ENCODE data around the gene SEC23IP.
"Not testable (repeated sequence)": the region's sequence is repeated elsewhere in the genome, so short reads cannot be mapped to it uniquely, and the experiment has no call there.

Gene SEC23IP

GRCh38 chr10:119860866-119861607, 31.5 kb upstream of the SEC23IP start:
- no peak overlapping the region for H3K27ac ChIP-seq (ENCODE audit: insufficient read depth, low read length, poor library complexity, severe bottlenecking)

GRCh38 chr10:119862524-119862923, 30.0 kb upstream of the SEC23IP start:
- Histone ChIP-seq H3K36me3 (ENCODE audit: control insufficient read depth, insufficient read depth, low read length) (peaks cover 10% of the 10 kb centered on the region), H3K4me3 (ENCODE audit: insufficient read depth, low read depth, low read length, poor library complexity, severe bottlenecking) (no peak overlapping the region), H3K9me3 (ENCODE audit: control insufficient read depth, low read length) (peaks cover 6% of the 10 kb centered on the region), H3K27me3 (replicated peaks; ENCODE audit: control insufficient read depth, insufficient read depth, low read length, poor library complexity, severe bottlenecking) (no peaks in the 10 kb centered on the region), H3K27ac (ENCODE audit: insufficient read depth, low read length, poor library complexity, severe bottlenecking) (no peak overlapping the region), H3K4me1 (ENCODE audit: control insufficient read depth, insufficient read depth, low read length, poor library complexity, severe bottlenecking) (peaks cover 4% of the 10 kb centered on the region)
- DNase-seq = no peak

More at GRCh38 chr10:119860866-119861607, 31.5 kb upstream of the SEC23IP start:
- H3K4me1 ChIP-seq (ENCODE audit: control insufficient read depth, insufficient read depth, low read length, poor library complexity, severe bottlenecking) = no peaks in the 10 kb centered on the region
- no peaks in the 10 kb centered on the region for H3K27me3 ChIP-seq (replicated peaks; ENCODE audit: control insufficient read depth, insufficient read depth, low read length, poor library complexity, severe bottlenecking)
- no peak overlapping the region for H3K4me3 ChIP-seq (ENCODE audit: insufficient read depth, low read depth, low read length, poor library complexity, severe bottlenecking)
- peaks cover 6% of the 10 kb centered on the region for H3K9me3 ChIP-seq (ENCODE audit: control insufficient read depth, low read length)
- no peak for DNase-seq
- peaks cover 22% of the 10 kb centered on the region for H3K36me3 ChIP-seq (ENCODE audit: control insufficient read depth, insufficient read depth, low read length)

GRCh38 chr10:119863951-119864565, 28.5 kb upstream of the SEC23IP start:
- DNase-seq = no peak

GRCh38 chr10:119865699-119866240, 26.8 kb upstream of the SEC23IP start:
- Histone ChIP-seq H3K27me3 (replicated peaks; ENCODE audit: control insufficient read depth, insufficient read depth, low read length, poor library complexity, severe bottlenecking) (no peaks in the 10 kb centered on the region), H3K36me3 (ENCODE audit: control insufficient read depth, insufficient read depth, low read length) (no peaks in the 10 kb centered on the region), H3K9me3 (ENCODE audit: control insufficient read depth, low read length) (peaks cover 6% of the 10 kb centered on the region), H3K4me3 (ENCODE audit: insufficient read depth, low read depth, low read length, poor library complexity, severe bottlenecking) (no peak overlapping the region), H3K4me1 (ENCODE audit: control insufficient read depth, insufficient read depth, low read length, poor library complexity, severe bottlenecking) (peaks cover 12% of the 10 kb centered on the region), H3K27ac (ENCODE audit: insufficient read depth, low read length, poor library complexity, severe bottlenecking) (no peak overlapping the region)
- DNase-seq = no peak

More at GRCh38 chr10:119863951-119864565, 28.5 kb upstream of the SEC23IP start:
- H3K4me3 ChIP-seq (ENCODE audit: insufficient read depth, low read depth, low read length, poor library complexity, severe bottlenecking) = no peak overlapping the region
- H3K27ac ChIP-seq (ENCODE audit: insufficient read depth, low read length, poor library complexity, severe bottlenecking) = no peak overlapping the region
- H3K9me3 ChIP-seq (ENCODE audit: control insufficient read depth, low read length) = peaks cover 6% of the 10 kb centered on the region
- peaks cover 9% of the 10 kb centered on the region for H3K4me1 ChIP-seq (ENCODE audit: control insufficient read depth, insufficient read depth, low read length, poor library complexity, severe bottlenecking)
- no peaks in the 10 kb centered on the region for H3K27me3 ChIP-seq (replicated peaks; ENCODE audit: control insufficient read depth, insufficient read depth, low read length, poor library complexity, severe bottlenecking)
- H3K36me3 ChIP-seq (ENCODE audit: control insufficient read depth, insufficient read depth, low read length) = no peaks in the 10 kb centered on the region

GRCh38 chr10:119867317-119867716, 25.2 kb upstream of the SEC23IP start:
- no peak overlapping the region for H3K27ac ChIP-seq (ENCODE audit: insufficient read depth, low read length, poor library complexity, severe bottlenecking)
- H3K36me3 ChIP-seq (ENCODE audit: control insufficient read depth, insufficient read depth, low read length) = no peaks in the 10 kb centered on the region
- no peak overlapping the region for H3K4me3 ChIP-seq (ENCODE audit: insufficient read depth, low read depth, low read length, poor library complexity, severe bottlenecking)
- H3K9me3 ChIP-seq (ENCODE audit: control insufficient read depth, low read length) = peaks cover 6% of the 10 kb centered on the region
- DNase-seq = no peak
- peaks cover 21% of the 10 kb centered on the region for H3K4me1 ChIP-seq (ENCODE audit: control insufficient read depth, insufficient read depth, low read length, poor library complexity, severe bottlenecking)
- no peaks in the 10 kb centered on the region for H3K27me3 ChIP-seq (replicated peaks; ENCODE audit: control insufficient read depth, insufficient read depth, low read length, poor library complexity, severe bottlenecking)

GRCh38 chr10:119869398-119869797, 23.1 kb upstream of the SEC23IP start:
- H3K9me3 ChIP-seq (ENCODE audit: control insufficient read depth, low read length); DNase-seq; H3K36me3 ChIP-seq (ENCODE audit: control insufficient read depth, insufficient read depth, low read length); H3K27ac ChIP-seq (ENCODE audit: insufficient read depth, low read length, poor library complexity, severe bottlenecking); H3K4me3 ChIP-seq (ENCODE audit: insufficient read depth, low read depth, low read length, poor library complexity, severe bottlenecking); H3K27me3 ChIP-seq (replicated peaks; ENCODE audit: control insufficient read depth, insufficient read depth, low read length, poor library complexity, severe bottlenecking): not testable (repeated sequence)
- H3K4me1 ChIP-seq (ENCODE audit: control insufficient read depth, insufficient read depth, low read length, poor library complexity, severe bottlenecking) = peaks cover 24% of the 10 kb centered on the region

GRCh38 chr10:119871881-119872609, 20.5 kb upstream of the SEC23IP start:
- Histone ChIP-seq H3K27me3 (replicated peaks; ENCODE audit: control insufficient read depth, insufficient read depth, low read length, poor library complexity, severe bottlenecking) (no peaks in the 10 kb centered on the region), H3K27ac (ENCODE audit: insufficient read depth, low read length, poor library complexity, severe bottlenecking) (peak overlapping the region; percentile 85), H3K4me1 (ENCODE audit: control insufficient read depth, insufficient read depth, low read length, poor library complexity, severe bottlenecking) (peaks cover 24% of the 10 kb centered on the region), H3K4me3 (ENCODE audit: insufficient read depth, low read depth, low read length, poor library complexity, severe bottlenecking) (peak overlapping the region; percentile 84), H3K9me3 (ENCODE audit: control insufficient read depth, low read length) (no peaks in the 10 kb centered on the region), H3K36me3 (ENCODE audit: control insufficient read depth, insufficient read depth, low read length) (no peaks in the 10 kb centered on the region)
- DNase-seq = peak; percentile 34 to 55 (median 45)

- H3K27ac ChIP-seq (ENCODE audit: insufficient read depth, low read length, poor library complexity, severe bottlenecking) = peak within 1 kb of the TSS; percentile 85
- no peaks in the 10 kb centered on the region for H3K27me3 ChIP-seq (replicated peaks; ENCODE audit: control insufficient read depth, insufficient read depth, low read length, poor library complexity, severe bottlenecking)
- H3K4me3 ChIP-seq (ENCODE audit: insufficient read depth, low read depth, low read length, poor library complexity, severe bottlenecking) = peak within 1 kb of the TSS; percentile 84
- H3K36me3 ChIP-seq (ENCODE audit: control insufficient read depth, insufficient read depth, low read length) = no peaks in the 10 kb centered on the region
- no peaks in the 10 kb centered on the region for H3K9me3 ChIP-seq (ENCODE audit: control insufficient read depth, low read length)
- no peak for DNase-seq
- H3K4me1 ChIP-seq (ENCODE audit: control insufficient read depth, insufficient read depth, low read length, poor library complexity, severe bottlenecking) = peaks cover 21% of the 10 kb centered on the region
These were observed 20.0 kb upstream of the SEC23IP start, which contains the start of gene MCMBP for GRCh38 chr10:119872610-119872859. MCMBP (minus strand) TSS chr10:119872843; CDS start chr10:119872584, 259 bp downstream.

GRCh38 chr10:119872860-119873681, 19.5 kb upstream of the SEC23IP start:
- Histone ChIP-seq H3K27me3 (replicated peaks; ENCODE audit: control insufficient read depth, insufficient read depth, low read length, poor library complexity, severe bottlenecking) (no peaks in the 10 kb centered on the region), H3K4me1 (ENCODE audit: control insufficient read depth, insufficient read depth, low read length, poor library complexity, severe bottlenecking) (peaks cover 21% of the 10 kb centered on the region), H3K36me3 (ENCODE audit: control insufficient read depth, insufficient read depth, low read length) (no peaks in the 10 kb centered on the region), H3K4me3 (ENCODE audit: insufficient read depth, low read depth, low read length, poor library complexity, severe bottlenecking) (peak overlapping the region; percentile 84), H3K9me3 (ENCODE audit: control insufficient read depth, low read length) (no peaks in the 10 kb centered on the region), H3K27ac (ENCODE audit: insufficient read depth, low read length, poor library complexity, severe bottlenecking) (peak overlapping the region; percentile 85)
- peak; percentile 76 to 83 (median 79) for DNase-seq

Measured in effector memory CD4-positive, alpha-beta T cell (primary cell).